OCI-LY3 (cell line): ENCODE measurements around the gene ODC1.

Source experiments
- H2AFZ ChIP-seq: fragments of 200-600, 300-600 bp; shearing (Covaris generic); 2 replicates; pipeline ENCODE4 v1.6.0; 2014; ENCODE audit warnings: antibody characterized with exemption, low read depth, low read length
- H3K27ac ChIP-seq: fragments of 200-600, 300-600 bp; sonication (generic); 2 replicates; pipeline ENCODE4 v1.5.1; 2014; ENCODE audit warnings: mild to moderate bottlenecking, low read length, moderate library complexity, mixed read lengths
- H3K27me3 ChIP-seq: fragments of 200-600, 300-600 bp; sonication (generic); 2 replicates; pipeline ENCODE4 v1.6.1; 2014; ENCODE audit warnings: low read depth, low read length, mixed read lengths
- H3K36me3 ChIP-seq: fragments of 200-600, 300-600 bp; sonication (generic); replicated peaks from 2 replicates; pipeline ENCODE3; 2014; ENCODE audit warnings: low read depth, low read length, mixed read lengths
- H3K4me1 ChIP-seq: fragments of 300-600, 200-600 bp; sonication (generic); 2 replicates; pipeline ENCODE4 v1.6.1; 2014; ENCODE audit warnings: low read length, mixed read lengths
- H3K4me2 ChIP-seq: fragments of 200-600, 300-600 bp; sonication (generic); 2 replicates; pipeline ENCODE4 v1.6.1; 2014; ENCODE audit warnings: low read length, mixed read lengths
- H3K4me3 ChIP-seq: fragments of 300-600, 200-600 bp; sonication (generic); 2 replicates; pipeline ENCODE4 v1.5.1; 2014; ENCODE audit warnings: antibody characterized with exemption, mild to moderate bottlenecking, low read length, moderate library complexity
- H3K79me2 ChIP-seq: fragments of 300-600, 200-600 bp; shearing (Covaris generic); 2 replicates; pipeline ENCODE4 v1.6.1; 2014; ENCODE audit warnings: mild to moderate bottlenecking, low read length, mixed read lengths
- H3K9ac ChIP-seq: fragments of 300-600, 200-600 bp; shearing (Covaris generic); 2 replicates; pipeline ENCODE4 v1.6.0; 2014; ENCODE audit warnings: mild to moderate bottlenecking, low read length, moderate library complexity
- H3K9me3 ChIP-seq: fragments of 200-600, 300-600 bp; shearing (Covaris generic); 2 replicates; pipeline ENCODE4 v1.6.1; 2014; ENCODE audit warnings: low read length, mixed read lengths; ENCODE audit not compliant: insufficient read depth
- H4K20me1 ChIP-seq: fragments of 200-600, 300-600 bp; sonication (generic); 2 replicates; pipeline ENCODE4 v1.6.1; 2016; ENCODE audit warnings: low read length, mixed read lengths; ENCODE audit not compliant: insufficient read depth
- EZH2phosphoT487 ChIP-seq: fragments of 200-600 bp; shearing (Covaris generic); IDR thresholded peaks from 2 replicates; pipeline ENCODE4 v1.6.1; 2018; ENCODE audit warnings: antibody characterized with exemption, mixed run types, low read depth
- TF ChIP-seq, protein P1 (sequence below): fragments of 200-600, 300-600 bp; sonication (generic); IDR thresholded peaks from 2 replicates; pipeline ENCODE4 v1.5.1; 2014; ENCODE audit warnings: antibody characterized with exemption, low read length, low read depth

The ODC1 gene

DNA sequence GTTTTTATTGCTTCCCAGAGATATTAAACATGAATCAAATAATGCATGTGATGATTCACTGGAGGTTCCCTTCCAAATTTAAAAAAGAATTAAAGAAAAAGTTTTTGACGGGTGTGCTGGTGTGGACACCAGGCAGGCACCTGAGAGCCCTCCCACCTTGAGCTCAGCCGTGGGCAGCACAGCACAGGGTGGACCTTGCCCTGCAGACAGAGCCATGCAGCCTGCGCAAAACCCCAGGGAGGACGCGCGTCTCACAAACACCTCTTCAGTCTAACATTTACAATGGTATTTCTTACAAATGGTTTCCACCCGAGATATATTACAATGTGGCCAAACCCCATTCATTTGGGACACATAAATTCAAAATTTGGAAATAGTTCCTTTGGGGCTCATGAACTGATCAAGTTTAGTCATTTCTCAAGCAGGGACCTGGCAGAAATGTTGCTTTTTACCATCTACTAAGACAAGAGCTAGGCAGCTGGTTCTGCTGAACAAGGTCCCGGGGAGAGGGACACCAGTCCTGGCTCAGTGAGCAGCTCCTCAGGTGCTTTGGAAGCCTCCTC is 45.4 kb downstream of the ODC1 start:
- H3K4me1 ChIP-seq: peaks cover 10% of the 10 kb centered on the region
- no peak overlapping the region for H3K4me3 ChIP-seq
- no peak overlapping the region for H3K4me2 ChIP-seq
- H3K9me3 ChIP-seq: no peaks in the 10 kb centered on the region
- H3K36me3 ChIP-seq: no peaks in the 10 kb centered on the region
- H2AFZ ChIP-seq: no peak overlapping the region
- H3K79me2 ChIP-seq: no peaks in the 10 kb centered on the region
- H3K9ac ChIP-seq: no peak overlapping the region
- no peaks in the 10 kb centered on the region for H4K20me1 ChIP-seq
- H3K27me3 ChIP-seq: no peaks in the 10 kb centered on the region
- H3K27ac ChIP-seq: no peak overlapping the region
- TF ChIP-seq, protein P1, sequence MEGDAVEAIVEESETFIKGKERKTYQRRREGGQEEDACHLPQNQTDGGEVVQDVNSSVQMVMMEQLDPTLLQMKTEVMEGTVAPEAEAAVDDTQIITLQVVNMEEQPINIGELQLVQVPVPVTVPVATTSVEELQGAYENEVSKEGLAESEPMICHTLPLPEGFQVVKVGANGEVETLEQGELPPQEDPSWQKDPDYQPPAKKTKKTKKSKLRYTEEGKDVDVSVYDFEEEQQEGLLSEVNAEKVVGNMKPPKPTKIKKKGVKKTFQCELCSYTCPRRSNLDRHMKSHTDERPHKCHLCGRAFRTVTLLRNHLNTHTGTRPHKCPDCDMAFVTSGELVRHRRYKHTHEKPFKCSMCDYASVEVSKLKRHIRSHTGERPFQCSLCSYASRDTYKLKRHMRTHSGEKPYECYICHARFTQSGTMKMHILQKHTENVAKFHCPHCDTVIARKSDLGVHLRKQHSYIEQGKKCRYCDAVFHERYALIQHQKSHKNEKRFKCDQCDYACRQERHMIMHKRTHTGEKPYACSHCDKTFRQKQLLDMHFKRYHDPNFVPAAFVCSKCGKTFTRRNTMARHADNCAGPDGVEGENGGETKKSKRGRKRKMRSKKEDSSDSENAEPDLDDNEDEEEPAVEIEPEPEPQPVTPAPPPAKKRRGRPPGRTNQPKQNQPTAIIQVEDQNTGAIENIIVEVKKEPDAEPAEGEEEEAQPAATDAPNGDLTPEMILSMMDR: no peak
- no peak for TF ChIP-seq EZH2phosphoT487

DNA sequence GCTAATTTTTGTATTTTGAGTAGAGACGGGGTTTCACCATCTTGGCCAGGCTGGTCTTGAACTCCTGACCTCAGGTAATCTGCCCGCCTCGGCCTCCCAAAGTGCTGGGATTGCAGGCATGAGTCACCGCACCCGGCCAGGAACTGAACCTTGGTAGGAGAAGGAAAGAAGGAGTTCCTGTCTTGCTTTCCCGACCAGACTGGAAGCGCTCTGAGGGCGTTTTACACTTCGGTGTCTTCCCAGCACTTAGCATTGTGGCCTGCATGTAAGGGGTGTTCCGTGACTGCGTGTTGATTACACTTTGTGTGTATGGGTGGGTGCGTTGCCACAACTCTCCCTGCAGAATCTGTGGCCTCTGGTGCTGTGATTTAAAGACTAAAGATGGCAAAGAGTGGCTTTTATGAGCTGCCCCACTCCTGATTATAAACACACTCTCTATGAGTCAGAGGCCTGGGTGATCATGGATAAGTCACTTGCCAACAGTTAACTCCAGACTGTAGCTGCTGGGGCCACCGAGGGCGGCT is 46.0 kb downstream of the ODC1 start:
- H3K79me2 ChIP-seq: no peaks in the 10 kb centered on the region
- TF ChIP-seq, protein P1: no peak
- TF ChIP-seq EZH2phosphoT487: no peak
- no peaks in the 10 kb centered on the region for H3K27me3 ChIP-seq
- no peaks in the 10 kb centered on the region for H3K9me3 ChIP-seq
- no peaks in the 10 kb centered on the region for H4K20me1 ChIP-seq
- no peak overlapping the region for H3K27ac ChIP-seq
- no peak overlapping the region for H3K4me2 ChIP-seq
- no peaks in the 10 kb centered on the region for H3K36me3 ChIP-seq
- peaks cover 4% of the 10 kb centered on the region; the same call in 1 of the 2 replicates for H3K4me1 ChIP-seq
- no peak overlapping the region for H3K9ac ChIP-seq
- no peak overlapping the region for H2AFZ ChIP-seq
- H3K4me3 ChIP-seq: no peak overlapping the region

DNA sequence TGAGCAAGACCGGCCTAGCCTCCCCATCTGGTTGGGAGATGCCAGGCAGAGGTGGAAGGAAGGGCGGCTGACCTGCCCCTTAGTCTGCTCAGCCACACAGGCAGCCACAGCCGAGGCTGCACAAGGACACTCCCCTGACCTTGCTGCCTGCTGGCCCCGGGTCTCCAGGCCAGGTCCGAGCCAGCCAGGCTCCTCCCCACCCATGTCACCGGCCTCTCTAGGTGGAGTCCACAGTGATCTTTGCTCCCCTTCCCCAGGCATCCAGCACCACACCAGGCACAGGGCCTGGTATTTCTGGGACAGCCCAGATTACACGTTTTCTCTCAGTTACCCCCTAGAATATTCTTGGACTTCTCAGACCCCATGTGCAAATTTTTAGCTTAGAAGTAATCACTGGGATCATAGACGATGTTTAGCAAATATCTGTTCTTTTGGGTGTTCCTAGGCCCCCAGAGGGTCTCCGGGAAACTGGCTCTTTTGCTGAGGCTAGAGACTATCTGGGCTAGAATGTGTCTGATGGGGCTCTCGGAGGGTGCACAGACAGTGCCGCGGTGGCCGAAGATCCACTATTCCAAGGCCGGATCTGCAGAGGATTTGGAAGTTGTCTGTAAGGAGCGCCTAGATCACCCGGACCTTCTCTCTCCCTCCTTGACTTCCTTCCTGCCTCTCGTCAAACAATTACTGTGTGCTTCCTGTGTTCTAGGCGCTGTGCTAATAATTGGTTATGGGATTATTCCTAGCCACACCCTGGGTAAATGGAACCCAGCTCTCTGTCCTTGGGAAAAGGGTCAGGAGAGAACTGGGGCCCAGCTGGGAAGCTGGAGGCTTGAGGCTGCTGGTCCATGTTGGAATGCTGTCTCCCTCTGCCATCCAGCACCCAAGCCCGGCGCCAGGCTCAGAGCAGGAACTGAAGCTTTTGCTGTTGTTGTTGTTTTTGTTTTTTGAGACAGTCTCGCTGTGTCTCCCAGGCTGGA is 46.9 kb downstream of the ODC1 start:
- Histone ChIP-seq H3K79me2 (no peaks in the 10 kb centered on the region), H3K9ac (no peak overlapping the region), H3K36me3 (no peaks in the 10 kb centered on the region), H3K4me3 (no peak overlapping the region), H2AFZ (no peak overlapping the region), H3K4me2 (no peak overlapping the region), H3K4me1 (peaks cover 4% of the 10 kb centered on the region; the same call in 1 of the 2 replicates), H3K27me3 (no peaks in the 10 kb centered on the region), H3K9me3 (no peaks in the 10 kb centered on the region), H3K27ac (no peak overlapping the region), H4K20me1 (no peaks in the 10 kb centered on the region; the same call in 1 of the 2 replicates)
- TF ChIP-seq, protein P1: no peak
- TF ChIP-seq EZH2phosphoT487: no peak

DNA sequence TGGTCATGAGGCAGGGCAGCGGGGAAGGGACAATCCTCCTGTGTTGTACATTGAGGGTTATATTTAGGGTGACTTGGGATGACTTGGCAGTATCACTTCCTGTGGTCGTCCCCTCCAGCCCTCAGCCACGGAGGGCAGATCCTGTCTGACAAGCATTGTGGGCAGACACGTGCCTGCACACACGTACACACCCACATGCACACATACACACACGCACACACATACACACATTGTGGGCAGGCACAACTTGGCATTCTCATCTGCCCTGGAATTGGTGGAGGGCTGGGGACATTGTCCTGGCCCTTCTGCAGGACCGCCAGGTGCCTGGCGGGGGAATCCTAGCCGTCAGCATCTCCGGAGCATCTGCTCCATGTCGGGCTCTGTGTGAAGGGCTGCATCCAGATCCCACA is 47.6 kb downstream of the ODC1 start:
- peaks cover 9% of the 10 kb centered on the region for H3K4me1 ChIP-seq
- no peak overlapping the region for H3K27ac ChIP-seq

More for the DNA sequence above, 47.6 kb downstream of the ODC1 start:
- H3K4me3 ChIP-seq: no peak overlapping the region
- H3K9ac ChIP-seq: no peak overlapping the region
- H3K4me2 ChIP-seq: no peak overlapping the region
- no peaks in the 10 kb centered on the region for H3K9me3 ChIP-seq
- no peaks in the 10 kb centered on the region; the same call in 1 of the 2 replicates for H4K20me1 ChIP-seq
- no peak for TF ChIP-seq EZH2phosphoT487
- TF ChIP-seq, protein P1: no peak
- no peaks in the 10 kb centered on the region for H3K27me3 ChIP-seq
- no peak overlapping the region for H2AFZ ChIP-seq
- no peaks in the 10 kb centered on the region for H3K79me2 ChIP-seq
- no peaks in the 10 kb centered on the region for H3K36me3 ChIP-seq
